ENCODE measurements around the gene ITIH5. TPM values are rescaled to one million over a fixed set of nuclear protein-coding genes. Genes with fewer than 3 reads are reported as not detected.

ITIH5 gene
- total RNA-seq, 5 donors from 2014 or later (not counting 1 experiment from before 2014, with no cell fraction given), result 0.13 to 0.22 TPM; not detected in 3

DNA sequence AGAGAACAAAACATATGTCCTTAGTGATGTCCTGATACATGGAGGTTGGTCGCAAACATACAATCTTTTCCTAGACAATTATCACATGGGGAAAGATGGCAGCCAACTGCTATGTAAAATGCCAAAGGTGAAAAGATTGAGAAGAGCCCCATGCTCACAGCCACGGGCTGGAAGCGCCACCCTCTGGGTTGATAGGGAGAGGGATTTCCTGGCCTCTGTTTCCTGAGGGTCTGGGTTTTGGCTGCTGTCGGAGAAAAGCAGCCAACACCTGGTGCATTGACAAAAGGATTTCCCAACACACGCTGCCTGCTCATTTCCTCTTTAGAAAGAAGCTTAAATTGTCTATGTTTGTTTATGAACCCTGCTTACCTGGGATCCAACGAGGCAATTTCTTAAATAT lies 43.8 kb downstream of the ITIH5 start:
- H3K27me3 ChIP-seq (replicated peaks in 1 of 2; ENCODE audit: control insufficient read depth in 2 of 2, extremely low read depth in 1 of 2, insufficient read depth in 2 of 2, low read length in 1 of 2), result peaks cover 0 to 5% of the 10 kb centered on the region in 2 experiments
- POLR2A ChIA-PET, result interaction anchor here in 1 of 2 donors (0.5 kb wide), 1 partner anchor 212 kb away, joined by 6 read pairs; the partner anchor contains the start of gene SFMBT2

GRCh38 chr10:7618461-7618860 lies 48.3 kb downstream of the ITIH5 start:
- Histone ChIP-seq H3K4me1 (ENCODE audit: control insufficient read depth in 1 of 2, extremely low read depth in 1 of 2, insufficient read depth in 2 of 2, low read length in 2 of 2) (no peaks in the 10 kb centered on the region), H3K9me3 (no peaks in the 10 kb centered on the region), H3K4me3 (ENCODE audit: control insufficient read depth in 1 of 2, extremely low read depth in 1 of 2, low read length in 1 of 2) (no peak overlapping the region), H3K36me3 (ENCODE audit: control insufficient read depth in 2 of 2, extremely low read depth in 1 of 2, insufficient read depth in 1 of 2, low read length in 1 of 2) (no peaks in the 10 kb centered on the region), H3K27me3 (replicated peaks in 1 of 2; ENCODE audit: control insufficient read depth in 2 of 2, extremely low read depth in 1 of 2, insufficient read depth in 2 of 2, low read length in 1 of 2) (peaks cover 0 to 10% of the 10 kb centered on the region in 2 experiments), H3K27ac (ENCODE audit: low read length) (no peak overlapping the region)
- Mint-ChIP-seq H3K36me3 (no peaks in the 10 kb centered on the region), H3K9me3 (no peaks in the 10 kb centered on the region), H3K27ac (no peak overlapping the region), H3K4me3 (no peak overlapping the region), H3K27me3 (peaks cover 3 to 19% of the 10 kb centered on the region in 2 donors), H3K4me1 (no peaks in the 10 kb centered on the region)
- no peak for DNase-seq
- 33% methylated on average over 1 of the region's 2 CpGs for WGBS (ENCODE audit: insufficient coverage)
- ChIA-PET POLR2A (no interaction called here), CTCF (no interaction called here)
- no peak for ATAC-seq (replicated peaks in 1 of 4)

More for the DNA sequence above, 43.8 kb downstream of the ITIH5 start:
- ATAC-seq (replicated peaks in 1 of 4) (no peak), DNase-seq (peak in 1 of 35 experiments; percentile 17)
- no peaks in the 10 kb centered on the region for H3K36me3 ChIP-seq (ENCODE audit: control insufficient read depth in 2 of 2, extremely low read depth in 1 of 2, insufficient read depth in 1 of 2, low read length in 1 of 2)
- Mint-ChIP-seq H3K4me3 (no peak overlapping the region), H3K9me3 (no peaks in the 10 kb centered on the region), H3K36me3 (no peaks in the 10 kb centered on the region), H3K27ac (peak overlapping the region in 1 of 2 donors; percentile 60), H3K4me1 (no peaks in the 10 kb centered on the region), H3K27me3 (peaks cover 3 to 9% of the 10 kb centered on the region in 2 donors)
- CTCF ChIA-PET, result interaction anchor here in 1 of 2 donors (0.7 kb wide), 1 partner anchor 97 kb away, joined by 3 read pairs; no protein-coding TSS in a partner anchor
- H3K27ac ChIP-seq (ENCODE audit: low read length), result no peak overlapping the region
- H3K4me3 ChIP-seq (ENCODE audit: control insufficient read depth in 1 of 2, extremely low read depth in 1 of 2, low read length in 1 of 2), result no peak overlapping the region
- WGBS (ENCODE audit: insufficient coverage), result 41% methylated on average over 2 of the region's 6 CpGs
- no peaks in the 10 kb centered on the region for H3K9me3 ChIP-seq
- no peaks in the 10 kb centered on the region for H3K4me1 ChIP-seq (ENCODE audit: control insufficient read depth in 1 of 2, extremely low read depth in 1 of 2, insufficient read depth in 2 of 2, low read length in 2 of 2)

- POLR2A ChIA-PET, result no interaction called here
- Mint-ChIP-seq H3K9me3 (no peaks in the 10 kb centered on the region), H3K4me3 (no peak overlapping the region), H3K36me3 (no peaks in the 10 kb centered on the region), H3K4me1 (no peaks in the 10 kb centered on the region), H3K27me3 (peaks cover 0 to 4% of the 10 kb centered on the region in 2 donors), H3K27ac (no peak overlapping the region)
- Histone ChIP-seq H3K36me3 (ENCODE audit: control insufficient read depth in 2 of 2, extremely low read depth in 1 of 2, insufficient read depth in 1 of 2, low read length in 1 of 2) (no peaks in the 10 kb centered on the region), H3K27ac (ENCODE audit: low read length) (no peak overlapping the region), H3K4me1 (ENCODE audit: control insufficient read depth in 1 of 2, extremely low read depth in 1 of 2, insufficient read depth in 2 of 2, low read length in 2 of 2) (no peaks in the 10 kb centered on the region), H3K4me3 (ENCODE audit: control insufficient read depth in 1 of 2, extremely low read depth in 1 of 2, low read length in 1 of 2) (no peak overlapping the region), H3K9me3 (no peaks in the 10 kb centered on the region), H3K27me3 (replicated peaks in 1 of 2; ENCODE audit: control insufficient read depth in 2 of 2, extremely low read depth in 1 of 2, insufficient read depth in 2 of 2, low read length in 1 of 2) (peaks cover 0 to 5% of the 10 kb centered on the region in 2 experiments)
- CTCF ChIA-PET, result interaction anchor here in 1 of 2 donors (0.8 kb wide), 1 partner anchor 945 kb away, joined by 5 read pairs; no protein-coding TSS in a partner anchor
- DNase-seq (no peak), ATAC-seq (replicated peaks in 1 of 4) (no peak)
- WGBS (ENCODE audit: insufficient coverage), result no CpG with 5 or more reads among the region's 3 CpGs
Measured at GRCh38 chr10:7611909-7612308, 54.9 kb downstream of the ITIH5 start.

- DNase-seq, result no peak
- 83% methylated on average over 6 of the region's 7 CpGs for WGBS (ENCODE audit: insufficient coverage)
- CTCF ChIA-PET, result interaction anchor here (0.5 to 0.8 kb wide), 2 partner anchors 25 to 946 kb away, joined by 5 to 6 read pairs; no protein-coding TSS in a partner anchor
- no peak overlapping the region for H3K27ac ChIP-seq (ENCODE audit: low read length)
- peaks cover 0 to 3% of the 10 kb centered on the region in 2 experiments for H3K27me3 ChIP-seq (replicated peaks in 1 of 2; ENCODE audit: control insufficient read depth in 2 of 2, extremely low read depth in 1 of 2, insufficient read depth in 2 of 2, low read length in 1 of 2)
- Mint-ChIP-seq H3K27me3 (peaks cover 0 to 4% of the 10 kb centered on the region in 2 donors), H3K27ac (no peak overlapping the region), H3K4me1 (no peaks in the 10 kb centered on the region), H3K9me3 (no peaks in the 10 kb centered on the region), H3K4me3 (no peak overlapping the region), H3K36me3 (no peaks in the 10 kb centered on the region)
- POLR2A ChIA-PET, result interaction anchor here in 1 of 2 donors (0.6 kb wide), 1 partner anchor 1086 kb away, joined by 3 read pairs; no protein-coding TSS in a partner anchor
- no peak for ATAC-seq (replicated peaks in 1 of 4)
- no peaks in the 10 kb centered on the region for H3K4me1 ChIP-seq (ENCODE audit: control insufficient read depth in 1 of 2, extremely low read depth in 1 of 2, insufficient read depth in 2 of 2, low read length in 2 of 2)
- no peaks in the 10 kb centered on the region for H3K36me3 ChIP-seq (ENCODE audit: control insufficient read depth in 2 of 2, extremely low read depth in 1 of 2, insufficient read depth in 1 of 2, low read length in 1 of 2)
- no peak overlapping the region for H3K4me3 ChIP-seq (ENCODE audit: control insufficient read depth in 1 of 2, extremely low read depth in 1 of 2, low read length in 1 of 2)
- no peaks in the 10 kb centered on the region for H3K9me3 ChIP-seq
Measured at GRCh38 chr10:7610651-7611389, 55.9 kb downstream of the ITIH5 start.

GRCh38 chr10:7610026-7610425 lies 56.7 kb downstream of the ITIH5 start:
- Histone ChIP-seq H3K4me1 (ENCODE audit: control insufficient read depth in 1 of 2, extremely low read depth in 1 of 2, insufficient read depth in 2 of 2, low read length in 2 of 2) (no peaks in the 10 kb centered on the region), H3K36me3 (ENCODE audit: control insufficient read depth in 2 of 2, extremely low read depth in 1 of 2, insufficient read depth in 1 of 2, low read length in 1 of 2) (no peaks in the 10 kb centered on the region), H3K27me3 (replicated peaks in 1 of 2; ENCODE audit: control insufficient read depth in 2 of 2, extremely low read depth in 1 of 2, insufficient read depth in 2 of 2, low read length in 1 of 2) (peaks cover 0 to 3% of the 10 kb centered on the region in 2 experiments), H3K4me3 (ENCODE audit: control insufficient read depth in 1 of 2, extremely low read depth in 1 of 2, low read length in 1 of 2) (no peak overlapping the region), H3K27ac (ENCODE audit: low read length) (no peak overlapping the region), H3K9me3 (no peaks in the 10 kb centered on the region)
- H3K27ac Mint-ChIP-seq, result no peak overlapping the region
- ChIA-PET POLR2A (no interaction called here), CTCF (interaction anchor here (0.6 to 0.7 kb wide), 2 partner anchors 321 to 1589 kb away, joined by 4 to 6 read pairs; no protein-coding TSS in a partner anchor)
- no peak for DNase-seq
- H3K27me3 Mint-ChIP-seq, result peaks cover 0 to 4% of the 10 kb centered on the region in 2 donors
- no peak overlapping the region for H3K4me3 Mint-ChIP-seq
- no peaks in the 10 kb centered on the region for H3K9me3 Mint-ChIP-seq
- 54% methylated on average over 2 of the region's 3 CpGs for WGBS (ENCODE audit: insufficient coverage)
- no peaks in the 10 kb centered on the region for H3K36me3 Mint-ChIP-seq
- no peak for ATAC-seq (replicated peaks in 1 of 4)
- H3K4me1 Mint-ChIP-seq, result no peaks in the 10 kb centered on the region

DNA sequence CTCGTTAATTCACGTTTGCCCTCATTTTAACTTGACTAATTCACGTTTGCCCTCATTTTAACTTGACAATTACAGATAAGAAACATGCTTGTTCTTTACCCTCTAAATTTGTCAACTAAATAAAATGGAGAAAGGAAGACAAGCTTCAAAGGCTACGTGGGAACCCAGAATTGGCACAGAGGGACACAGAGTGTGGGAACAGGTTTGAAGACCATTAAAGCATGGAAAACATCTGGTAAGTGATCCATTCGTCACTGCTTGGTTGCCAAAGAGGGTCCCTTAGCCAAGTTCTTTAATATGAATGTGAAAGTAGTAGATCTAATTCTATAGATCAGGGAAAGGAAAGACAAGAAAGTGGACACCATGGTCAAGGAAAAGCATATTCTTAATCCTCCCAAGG lies 57.2 kb downstream of the ITIH5 start:
- H3K36me3 ChIP-seq (ENCODE audit: control insufficient read depth in 2 of 2, extremely low read depth in 1 of 2, insufficient read depth in 1 of 2, low read length in 1 of 2), result no peaks in the 10 kb centered on the region
- Mint-ChIP-seq H3K36me3 (no peaks in the 10 kb centered on the region), H3K9me3 (no peaks in the 10 kb centered on the region), H3K27me3 (peaks cover 0 to 4% of the 10 kb centered on the region in 2 donors), H3K27ac (no peak overlapping the region), H3K4me3 (no peak overlapping the region), H3K4me1 (no peaks in the 10 kb centered on the region)
- no peaks in the 10 kb centered on the region for H3K9me3 ChIP-seq
- ATAC-seq (replicated peaks in 1 of 4), result no peak
- peaks cover 0 to 6% of the 10 kb centered on the region in 2 experiments for H3K27me3 ChIP-seq (replicated peaks in 1 of 2; ENCODE audit: control insufficient read depth in 2 of 2, extremely low read depth in 1 of 2, insufficient read depth in 2 of 2, low read length in 1 of 2)
- WGBS (ENCODE audit: insufficient coverage), result 83% methylated on average over 2 of the region's 5 CpGs
- POLR2A ChIA-PET, result interaction anchor here in 1 of 2 donors (0.7 kb wide), 1 partner anchor 117 kb away, joined by 4 read pairs; no protein-coding TSS in a partner anchor
- CTCF ChIA-PET, result interaction anchor here in 1 of 2 donors (0.7 kb wide), 1 partner anchor 321 kb away, joined by 6 read pairs; no protein-coding TSS in a partner anchor
- no peak overlapping the region for H3K4me3 ChIP-seq (ENCODE audit: control insufficient read depth in 1 of 2, extremely low read depth in 1 of 2, low read length in 1 of 2)
- H3K4me1 ChIP-seq (ENCODE audit: control insufficient read depth in 1 of 2, extremely low read depth in 1 of 2, insufficient read depth in 2 of 2, low read length in 2 of 2), result no peaks in the 10 kb centered on the region
- no peak overlapping the region for H3K27ac ChIP-seq (ENCODE audit: low read length)
- no peak for DNase-seq
